Measurements from ENCODE around the gene ZEB2. TPM values are rescaled to one million over a fixed set of nuclear protein-coding genes. Genes with fewer than 3 reads are reported as not detected.

Gene ZEB2
- total and polyA plus RNA-seq, 7 experiments from 2014 or later, result 0.26 to 534 (median 4.6) TPM

DNA sequence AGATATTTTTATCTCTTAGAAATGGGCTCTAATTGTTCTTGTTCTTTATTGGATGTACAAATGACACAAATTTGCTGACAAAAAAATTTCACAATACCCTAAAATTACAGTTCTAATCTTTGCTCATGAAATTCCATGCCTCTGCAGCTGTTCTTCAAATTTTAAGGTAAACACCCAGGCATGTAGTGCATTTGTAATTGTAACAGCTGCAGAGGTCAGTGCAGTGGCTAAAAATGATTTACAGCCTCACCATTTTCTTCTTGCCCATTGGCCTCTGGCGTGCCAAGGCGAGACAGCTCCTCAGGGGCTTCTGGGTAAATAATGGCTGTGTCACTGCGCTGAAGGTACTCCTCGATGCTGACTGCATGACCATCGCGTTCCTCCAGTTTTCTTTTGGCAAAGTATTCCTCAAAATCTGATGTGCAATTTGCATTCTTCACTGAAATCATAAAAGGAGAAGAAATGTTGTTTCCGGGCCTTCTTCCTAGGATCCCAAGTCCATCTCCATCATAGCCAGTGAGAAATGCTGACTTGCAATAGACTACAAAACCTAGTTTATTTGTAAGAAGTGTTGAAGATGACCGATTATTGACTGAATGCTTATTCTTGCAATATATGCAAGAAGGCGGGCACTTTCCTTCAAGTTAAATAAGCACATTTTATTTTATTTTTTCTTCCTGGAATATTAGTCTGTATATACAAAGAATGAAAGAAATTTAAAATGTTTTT lies 115.2 kb downstream of the ZEB2 start:
- ATAC-seq (no peak), DNase-seq (no peak)
- no peaks in the 10 kb centered on the region for H3K36me3 ChIP-seq (ENCODE audit: control insufficient read depth in 2 of 3, insufficient read depth in 3 of 3, low read length in 3 of 3)
- Mint-ChIP-seq H3K27me3 (peaks cover 0 to 16% (median 5%) of the 10 kb centered on the region in 5 donors), H3K27ac (no peak overlapping the region), H3K4me1 (peaks cover 0 to 3% (median 0%) of the 10 kb centered on the region in 7 donors), H3K4me3 (no peak overlapping the region), H3K36me3 (peaks cover 0 to 4% (median 0%) of the 10 kb centered on the region in 5 donors), H3K9me3 (no peaks in the 10 kb centered on the region)
- CTCF ChIA-PET, result no interaction called here
- no peak overlapping the region for H3K27ac ChIP-seq (ENCODE audit: low read depth, low read length)
- no peak overlapping the region for H3K4me3 ChIP-seq (ENCODE audit: low read length)
- POLR2A ChIA-PET, result no interaction called here
- H3K9me3 ChIP-seq (ENCODE audit: control insufficient read depth in 2 of 3, low read length in 3 of 3), result no peaks in the 10 kb centered on the region
- intact Hi-C loops (cut with micrococcal nuclease), result no loop called here
- no peaks in the 10 kb centered on the region for H3K27me3 ChIP-seq (ENCODE audit: control insufficient read depth in 2 of 2, insufficient read depth in 2 of 2, low read length in 2 of 2)
- no peaks in the 10 kb centered on the region for H3K4me1 ChIP-seq (ENCODE audit: control insufficient read depth in 2 of 2, insufficient read depth in 2 of 2, low read length in 2 of 2)

DNA sequence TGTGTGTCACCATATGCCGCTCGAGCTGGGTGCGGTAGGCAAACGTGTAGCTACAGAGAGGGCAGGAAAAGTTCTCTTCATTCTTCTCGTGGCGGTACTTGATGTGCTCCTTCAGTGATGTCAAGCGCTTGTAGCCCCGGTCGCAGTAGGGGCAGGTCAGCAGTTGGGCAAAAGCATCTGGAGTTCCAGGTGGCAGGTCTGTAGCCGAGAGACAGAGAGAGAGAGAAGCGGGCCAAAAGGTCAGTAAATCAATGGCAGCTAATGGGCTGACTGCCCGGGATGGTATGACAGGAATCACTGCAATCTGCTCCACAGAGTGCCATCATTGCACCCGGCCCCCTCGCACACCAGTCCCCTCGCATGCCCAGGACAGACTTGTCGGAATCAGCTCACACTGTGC lies 116.0 kb downstream of the ZEB2 start:
- Mint-ChIP-seq H3K27me3 (peaks cover 0 to 16% (median 5%) of the 10 kb centered on the region in 5 donors), H3K4me3 (no peak overlapping the region), H3K9me3 (no peaks in the 10 kb centered on the region), H3K4me1 (peaks cover 0 to 3% (median 0%) of the 10 kb centered on the region in 7 donors), H3K36me3 (peaks cover 0 to 4% (median 0%) of the 10 kb centered on the region in 5 donors), H3K27ac (no peak overlapping the region)
- Histone ChIP-seq H3K36me3 (ENCODE audit: control insufficient read depth in 2 of 3, insufficient read depth in 3 of 3, low read length in 3 of 3) (no peaks in the 10 kb centered on the region), H3K27me3 (ENCODE audit: control insufficient read depth in 2 of 2, insufficient read depth in 2 of 2, low read length in 2 of 2) (no peaks in the 10 kb centered on the region), H3K4me1 (ENCODE audit: control insufficient read depth in 2 of 2, insufficient read depth in 2 of 2, low read length in 2 of 2) (no peaks in the 10 kb centered on the region), H3K4me3 (ENCODE audit: low read length) (no peak overlapping the region), H3K27ac (ENCODE audit: low read depth, low read length) (no peak overlapping the region), H3K9me3 (ENCODE audit: control insufficient read depth in 2 of 3, low read length in 3 of 3) (no peaks in the 10 kb centered on the region)
- POLR2A ChIA-PET, result no interaction called here
- ATAC-seq, result no peak
- intact Hi-C loops (cut with micrococcal nuclease), result no loop called here
- CTCF ChIA-PET, result no interaction called here
- no peak for DNase-seq

DNA sequence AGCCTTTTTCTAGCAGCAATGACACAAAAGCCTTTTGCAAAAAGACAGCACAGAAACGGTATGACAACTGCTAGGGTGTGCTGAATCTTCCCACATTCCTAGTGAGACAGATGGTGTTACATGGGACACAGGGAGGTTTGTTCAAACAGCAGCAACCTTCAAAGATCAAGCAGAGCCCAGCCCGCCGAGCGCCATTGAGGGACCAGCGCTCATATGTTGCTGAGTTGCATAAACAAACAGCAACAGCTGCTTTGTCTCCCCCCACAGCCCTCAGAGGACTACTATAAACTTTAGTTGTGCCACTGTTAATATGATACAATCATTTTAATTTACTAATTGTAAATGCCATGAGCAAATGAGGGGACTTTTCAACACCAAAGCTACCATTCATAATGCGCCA lies 117.7 kb downstream of the ZEB2 start:
- Histone ChIP-seq H3K9me3 (ENCODE audit: control insufficient read depth in 2 of 3, low read length in 3 of 3) (no peaks in the 10 kb centered on the region), H3K4me1 (ENCODE audit: control insufficient read depth in 2 of 2, insufficient read depth in 2 of 2, low read length in 2 of 2) (no peaks in the 10 kb centered on the region), H3K27me3 (ENCODE audit: control insufficient read depth in 2 of 2, insufficient read depth in 2 of 2, low read length in 2 of 2) (no peaks in the 10 kb centered on the region), H3K27ac (ENCODE audit: low read depth, low read length) (no peak overlapping the region), H3K4me3 (ENCODE audit: low read length) (no peak overlapping the region), H3K36me3 (ENCODE audit: control insufficient read depth in 2 of 3, insufficient read depth in 3 of 3, low read length in 3 of 3) (no peaks in the 10 kb centered on the region)
- Mint-ChIP-seq H3K27ac (no peak overlapping the region), H3K27me3 (peaks cover 0 to 6% (median 4%) of the 10 kb centered on the region in 5 donors), H3K9me3 (no peaks in the 10 kb centered on the region), H3K36me3 (peaks cover 0 to 8% (median 0%) of the 10 kb centered on the region in 5 donors), H3K4me3 (no peak overlapping the region), H3K4me1 (peaks cover 0 to 5% (median 0%) of the 10 kb centered on the region in 7 donors)
- intact Hi-C loops (cut with micrococcal nuclease), result no loop called here
- CTCF ChIA-PET, result no interaction called here
- no peak for DNase-seq
- ATAC-seq, result no peak
- POLR2A ChIA-PET, result interaction anchor here (0.7 kb wide), 1 partner anchor 562 kb away, joined by 3 read pairs; no protein-coding TSS in a partner anchor

DNA sequence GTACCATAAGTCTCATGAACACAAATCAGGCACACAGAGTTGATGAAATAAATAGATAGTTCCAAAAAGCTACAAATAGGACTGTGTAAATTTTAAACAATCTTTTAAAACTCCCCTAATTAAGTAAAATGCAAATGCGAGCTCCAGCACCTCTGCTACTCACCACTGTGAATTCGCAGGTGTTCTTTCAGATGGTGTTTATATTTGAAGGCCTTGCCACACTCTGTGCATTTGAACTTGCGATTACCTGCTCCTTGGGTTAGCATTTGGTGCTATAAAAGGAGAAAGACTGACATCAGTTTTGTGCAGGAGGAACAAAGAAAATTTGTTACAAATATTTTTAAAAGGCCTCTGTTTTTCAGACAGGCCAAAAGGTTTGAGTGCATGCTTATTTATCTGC lies 118.9 kb downstream of the ZEB2 start:
- no peaks in the 10 kb centered on the region for H3K9me3 ChIP-seq (ENCODE audit: control insufficient read depth in 2 of 3, low read length in 3 of 3)
- no peaks in the 10 kb centered on the region for H3K27me3 ChIP-seq (ENCODE audit: control insufficient read depth in 2 of 2, insufficient read depth in 2 of 2, low read length in 2 of 2)
- H3K4me1 ChIP-seq (ENCODE audit: control insufficient read depth in 2 of 2, insufficient read depth in 2 of 2, low read length in 2 of 2), result no peaks in the 10 kb centered on the region
- no peak overlapping the region for H3K27ac ChIP-seq (ENCODE audit: low read depth, low read length)
- ATAC-seq (no peak), DNase-seq (no peak)
- Mint-ChIP-seq H3K27ac (no peak overlapping the region), H3K36me3 (peaks cover 0 to 10% (median 0%) of the 10 kb centered on the region in 5 donors), H3K27me3 (peaks cover 0 to 5% (median 4%) of the 10 kb centered on the region in 5 donors), H3K4me1 (peaks cover 0 to 2% (median 0%) of the 10 kb centered on the region in 7 donors), H3K4me3 (no peak overlapping the region), H3K9me3 (no peaks in the 10 kb centered on the region)
- ChIA-PET CTCF (no interaction called here), POLR2A (no interaction called here)
- no peaks in the 10 kb centered on the region for H3K36me3 ChIP-seq (ENCODE audit: control insufficient read depth in 2 of 3, insufficient read depth in 3 of 3, low read length in 3 of 3)
- intact Hi-C loops (cut with micrococcal nuclease), result no loop called here
- no peak overlapping the region for H3K4me3 ChIP-seq (ENCODE audit: low read length)

DNA sequence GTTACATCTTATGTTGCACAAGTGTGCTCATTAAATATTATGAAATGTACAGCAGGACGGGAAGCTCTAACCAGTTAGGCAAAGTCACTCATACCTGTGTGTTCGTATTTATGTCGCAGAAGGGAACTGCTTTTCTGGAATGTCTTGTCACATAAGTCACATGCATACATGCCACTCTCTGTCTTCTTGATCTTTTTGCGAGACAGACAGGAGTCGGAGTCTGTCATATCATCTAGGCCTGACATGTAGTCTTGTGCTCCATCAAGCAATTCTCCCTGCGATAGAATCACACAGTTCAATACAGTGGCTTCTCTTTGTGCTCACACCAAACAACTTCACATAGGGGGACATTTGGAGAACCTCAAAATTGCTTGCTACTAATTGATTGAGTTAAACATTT lies 123.6 kb downstream of the ZEB2 start:
- Mint-ChIP-seq H3K27me3 (peaks cover 0 to 4% (median 0%) of the 10 kb centered on the region in 5 donors), H3K9me3 (no peaks in the 10 kb centered on the region), H3K4me1 (peaks cover 0 to 2% (median 0%) of the 10 kb centered on the region in 7 donors), H3K36me3 (peaks cover 0 to 19% (median 0%) of the 10 kb centered on the region in 5 donors), H3K4me3 (no peak overlapping the region), H3K27ac (no peak overlapping the region)
- ATAC-seq, result no peak
- H3K4me1 ChIP-seq (ENCODE audit: control insufficient read depth in 2 of 2, insufficient read depth in 2 of 2, low read length in 2 of 2), result no peaks in the 10 kb centered on the region
- H3K9me3 ChIP-seq (ENCODE audit: control insufficient read depth in 2 of 3, low read length in 3 of 3), result no peaks in the 10 kb centered on the region
- POLR2A ChIA-PET, result no interaction called here
- CTCF ChIA-PET, result no interaction called here
- no peaks in the 10 kb centered on the region for H3K36me3 ChIP-seq (ENCODE audit: control insufficient read depth in 2 of 3, insufficient read depth in 3 of 3, low read length in 3 of 3)
- H3K4me3 ChIP-seq (ENCODE audit: low read length), result no peak overlapping the region
- no peaks in the 10 kb centered on the region for H3K27me3 ChIP-seq (ENCODE audit: control insufficient read depth in 2 of 2, insufficient read depth in 2 of 2, low read length in 2 of 2)
- intact Hi-C loops (cut with micrococcal nuclease), result no loop called here
- H3K27ac ChIP-seq (ENCODE audit: low read depth, low read length), result no peak overlapping the region
- no peak for DNase-seq

DNA sequence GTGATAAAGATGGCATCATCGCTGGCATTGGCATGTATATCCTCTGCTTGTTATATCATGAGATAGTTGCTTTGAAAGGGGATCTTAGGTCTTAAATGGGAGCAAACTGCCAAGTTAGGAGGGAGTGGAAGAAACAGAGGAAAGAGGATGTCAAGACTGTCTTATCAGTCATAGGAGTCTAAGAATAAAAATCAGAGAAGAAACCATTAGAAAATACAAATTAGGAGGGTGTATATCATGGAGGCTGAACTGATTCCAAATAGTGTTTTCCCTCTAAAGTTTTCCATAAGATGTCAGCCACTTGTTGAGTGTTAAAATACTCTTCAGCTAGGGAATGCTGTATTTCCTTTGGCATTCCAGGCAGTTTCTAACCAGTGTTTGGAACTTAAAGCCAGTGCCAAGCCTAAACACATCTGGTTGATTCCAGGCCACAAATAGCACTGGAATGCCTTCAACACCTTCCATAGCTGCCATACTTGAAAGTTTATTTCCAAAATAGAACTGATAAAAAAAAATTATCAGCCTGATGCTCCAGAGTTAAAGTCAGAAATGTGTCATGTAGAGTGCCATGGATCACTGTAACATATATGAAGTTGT lies 129.4 kb downstream of the ZEB2 start:
- intact Hi-C loops (cut with micrococcal nuclease), result no loop called here
- Mint-ChIP-seq H3K4me1 (no peaks in the 10 kb centered on the region), H3K27me3 (peaks cover 0 to 4% (median 0%) of the 10 kb centered on the region in 5 donors), H3K4me3 (no peak overlapping the region), H3K9me3 (no peaks in the 10 kb centered on the region), H3K27ac (no peak overlapping the region), H3K36me3 (peaks cover 0 to 8% (median 0%) of the 10 kb centered on the region in 5 donors)
- Histone ChIP-seq H3K9me3 (ENCODE audit: control insufficient read depth in 2 of 3, low read length in 3 of 3) (no peaks in the 10 kb centered on the region), H3K36me3 (ENCODE audit: control insufficient read depth in 2 of 3, insufficient read depth in 3 of 3, low read length in 3 of 3) (no peaks in the 10 kb centered on the region), H3K27ac (ENCODE audit: low read depth, low read length) (no peak overlapping the region), H3K4me3 (ENCODE audit: low read length) (no peak overlapping the region), H3K27me3 (ENCODE audit: control insufficient read depth in 2 of 2, insufficient read depth in 2 of 2, low read length in 2 of 2) (no peaks in the 10 kb centered on the region), H3K4me1 (ENCODE audit: control insufficient read depth in 2 of 2, insufficient read depth in 2 of 2, low read length in 2 of 2) (no peaks in the 10 kb centered on the region)
- POLR2A ChIA-PET, result no interaction called here
- ATAC-seq, result no peak
- no peak for DNase-seq
- CTCF ChIA-PET, result no interaction called here

DNA sequence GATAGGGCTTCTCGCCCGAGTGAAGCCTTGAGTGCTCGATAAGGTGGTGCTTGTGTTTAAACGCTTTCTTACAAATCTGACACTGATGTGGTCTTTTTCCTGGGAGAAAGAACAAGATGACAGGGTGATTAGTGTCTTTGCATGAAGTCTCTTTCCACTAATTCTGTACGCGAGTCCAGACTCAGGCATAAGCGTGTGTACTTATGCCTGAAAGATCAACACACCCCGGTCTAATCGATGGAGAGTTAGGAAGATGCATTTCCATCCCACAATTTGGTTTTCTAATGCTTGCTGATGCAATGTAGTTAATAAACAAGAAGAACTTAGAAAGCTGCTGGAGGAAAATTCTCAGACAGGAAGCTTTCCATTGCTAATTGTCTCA lies 130.0 kb downstream of the ZEB2 start:
- H3K4me1 Mint-ChIP-seq, result no peaks in the 10 kb centered on the region
- intact Hi-C loops (cut with micrococcal nuclease), result no loop called here
- no peaks in the 10 kb centered on the region for H3K27me3 ChIP-seq (ENCODE audit: control insufficient read depth in 2 of 2, insufficient read depth in 2 of 2, low read length in 2 of 2)
- H3K9me3 ChIP-seq (ENCODE audit: control insufficient read depth in 2 of 3, low read length in 3 of 3), result no peaks in the 10 kb centered on the region
- no peak overlapping the region for H3K4me3 ChIP-seq (ENCODE audit: low read length)
- H3K4me3 Mint-ChIP-seq, result no peak overlapping the region
- H3K27ac Mint-ChIP-seq, result no peak overlapping the region
- peaks cover 0 to 4% (median 0%) of the 10 kb centered on the region in 5 donors for H3K27me3 Mint-ChIP-seq
- H3K9me3 Mint-ChIP-seq, result no peaks in the 10 kb centered on the region
- no peak for ATAC-seq
- no peak overlapping the region for H3K27ac ChIP-seq (ENCODE audit: low read depth, low read length)
- DNase-seq, result no peak
- no peaks in the 10 kb centered on the region for H3K4me1 ChIP-seq (ENCODE audit: control insufficient read depth in 2 of 2, insufficient read depth in 2 of 2, low read length in 2 of 2)
- H3K36me3 ChIP-seq (ENCODE audit: control insufficient read depth in 2 of 3, insufficient read depth in 3 of 3, low read length in 3 of 3), result no peaks in the 10 kb centered on the region
- CTCF ChIA-PET, result no interaction called here
- POLR2A ChIA-PET, result no interaction called here
- H3K36me3 Mint-ChIP-seq, result peaks cover 0 to 5% (median 0%) of the 10 kb centered on the region in 5 donors
